Brain microvascular endothelial cell (primary cell): Measurements from ENCODE around the gene MTM1.

ENCODE experiments used
- DNase-seq: peaks from one replicate; pipeline ENCODE4 v3.0.0-alpha.2; 2020
- H3K27ac ChIP-seq: fragments of 250-450 bp; sonication (Bioruptor Pico); 2 replicates; pipeline ENCODE4 v1.5.1; 2020; ENCODE audit warnings: mild to moderate bottlenecking, moderate library complexity
- H3K27me3 ChIP-seq: fragments of 250-450 bp; sonication (Bioruptor Pico); replicated peaks from 2 replicates; pipeline ENCODE4 v1.5.1; 2020; ENCODE audit warnings: mild to moderate bottlenecking
- H3K36me3 ChIP-seq: fragments of 250-450 bp; sonication (Bioruptor Pico); replicated peaks from 2 replicates; pipeline ENCODE4 v1.5.1; 2020; ENCODE audit warnings: mild to moderate bottlenecking
- H3K4me3 ChIP-seq: 2 replicates; pipeline ENCODE4 v1.5.1; 2011; ENCODE audit warnings: low read depth, mild to moderate bottlenecking, control low read depth, low read length, moderate library complexity
- CTCF ChIP-seq: IDR thresholded peaks from 2 replicates; pipeline ENCODE4 v1.5.1; 2011; ENCODE audit warnings: low read depth, mild to moderate bottlenecking, moderate library complexity, low read length, control low read depth, inconsistent platforms; ENCODE audit errors: missing control alignments
- in situ Hi-C: cut with HindIII; loops from 2 replicates; pipeline ENCODE4 v1.10.0; 2017; ENCODE audit warnings: low sequenced_read_pairs, low pct_ligation_motif_present

The MTM1 gene

GRCh38 chrX:150602296-150602695 lies 33.9 kb downstream of the MTM1 start:
- DNase-seq: no peak
- in situ Hi-C loops: no loop called here
- H3K4me3 ChIP-seq: no peak overlapping the region
- no peak for TF ChIP-seq CTCF
- no peaks in the 10 kb centered on the region for H3K27me3 ChIP-seq
- no peak overlapping the region for H3K27ac ChIP-seq
- no peaks in the 10 kb centered on the region for H3K36me3 ChIP-seq

GRCh38 chrX:150602743-150603142 lies 34.3 kb downstream of the MTM1 start:
- Histone ChIP-seq H3K27me3 (no peaks in the 10 kb centered on the region), H3K36me3 (no peaks in the 10 kb centered on the region), H3K27ac (no peak overlapping the region), H3K4me3 (no peak overlapping the region)
- in situ Hi-C loops: no loop called here
- no peak for TF ChIP-seq CTCF
- DNase-seq: no peak

- TF ChIP-seq CTCF: no peak
- no peaks in the 10 kb centered on the region for H3K27me3 ChIP-seq
- no peaks in the 10 kb centered on the region for H3K36me3 ChIP-seq
- no peak for DNase-seq
- in situ Hi-C loops: no loop called here
- H3K4me3 ChIP-seq: no peak overlapping the region
- H3K27ac ChIP-seq: no peak overlapping the region
These were observed 37.2 kb downstream of the MTM1 start for GRCh38 chrX:150605603-150606002.

- Histone ChIP-seq H3K27me3 (no peaks in the 10 kb centered on the region), H3K4me3 (no peak overlapping the region), H3K36me3 (no peaks in the 10 kb centered on the region), H3K27ac (no peak overlapping the region)
- in situ Hi-C loops: no loop called here
- DNase-seq: no peak
- TF ChIP-seq CTCF: no peak
These were observed 38.8 kb downstream of the MTM1 start for GRCh38 chrX:150607201-150607600.

GRCh38 chrX:150610043-150610442 lies 41.6 kb downstream of the MTM1 start:
- TF ChIP-seq CTCF: no peak
- no peak for DNase-seq
- Histone ChIP-seq H3K36me3 (no peaks in the 10 kb centered on the region), H3K27ac (no peak overlapping the region), H3K27me3 (no peaks in the 10 kb centered on the region), H3K4me3 (no peak overlapping the region)
- in situ Hi-C loops: no loop called here

- TF ChIP-seq CTCF: no peak
- Histone ChIP-seq H3K36me3 (no peaks in the 10 kb centered on the region), H3K27me3 (no peaks in the 10 kb centered on the region), H3K27ac (no peak overlapping the region), H3K4me3 (no peak overlapping the region)
- in situ Hi-C loops: no loop called here
- peak; percentile 2 for DNase-seq
These were observed 42.0 kb downstream of the MTM1 start for GRCh38 chrX:150610446-150610845.
